GM12878 (cell line): ENCODE results near the gene TAX1BP1. TPM values are rescaled to one million over a fixed set of nuclear protein-coding genes. Genes with fewer than 3 reads are reported as not detected.

ENCODE experiments used
- CEBPZ ChIP-seq: fragments of 150-350 bp; IDR thresholded peaks from 2 replicates; pipeline ENCODE4 v1.6.1; 2016; ENCODE audit warnings: low read depth, low read length
- ELK1 ChIP-seq: IDR thresholded peaks from 2 replicates; pipeline ENCODE4 v1.6.1; 2012; ENCODE audit warnings: low read depth, low read length, improper control_type of control experiment
- EZH2 ChIP-seq: IDR thresholded peaks from 2 replicates; pipeline ENCODE4 v1.6.1; 2012; ENCODE audit warnings: low read depth, mild to moderate bottlenecking, control low read depth, inconsistent platforms, low read length, borderline replicate concordance; ENCODE audit not compliant: control insufficient read depth
- KAT2A ChIP-seq: conservative IDR thresholded peaks from 2 replicates; pipeline ENCODE4 v1.6.1; 2011; ENCODE audit warnings: low read depth, low read length; ENCODE audit not compliant: control insufficient read depth
- KLF5 ChIP-seq: fragments of 450-650 bp; IDR thresholded peaks from 2 replicates; pipeline ENCODE4 v1.6.1; 2014; ENCODE audit warnings: mild to moderate bottlenecking; ENCODE audit not compliant: partially characterized antibody
- POLR2AphosphoS5 ChIP-seq: IDR thresholded peaks from 2 replicates; pipeline ENCODE4 v1.6.1; 2011; ENCODE audit warnings: mild to moderate bottlenecking, low read length, inconsistent platforms
- SMAD5 ChIP-seq: IDR thresholded peaks from 2 replicates; pipeline ENCODE4 v1.6.1; 2016; ENCODE audit warnings: antibody characterized with exemption, low read depth
- TARDBP ChIP-seq: IDR thresholded peaks from 2 replicates; pipeline ENCODE4 v1.6.1; 2016; ENCODE audit warnings: borderline replicate concordance
- TCF3 ChIP-seq: IDR thresholded peaks from 2 replicates; pipeline ENCODE4 v1.6.1; 2012; ENCODE audit warnings: low read depth, mild to moderate bottlenecking, low read length, borderline replicate concordance; ENCODE audit not compliant: insufficient read depth
- ZNF274 ChIP-seq: IDR thresholded peaks from one replicate; pipeline ENCODE4 v1.8.0; 2011; ENCODE audit not compliant: insufficient read length, insufficient read depth
- ZNF384 ChIP-seq: IDR thresholded peaks from 2 replicates; pipeline ENCODE4 v1.6.1; 2012; ENCODE audit warnings: low read depth, mild to moderate bottlenecking, low read length, improper control_type of control experiment, borderline replicate concordance
- polyA plus RNA-seq, 11 experiments: library from polyadenylated mRNA; depleted of rRNA in 4 of 11; unstranded in 6 of 11; stranded (reverse) in 5 of 11; fragments of >200 nt; fragmentation: Nextera tagmentation in 4 of 11; fragmentation: Illumina TruSeq in 1 of 11; extraction: Ambion mirVana in 4 of 11; extraction: Trizol in 1 of 11; gene quantifications; 1 replicate in 1 of 11; 2 replicates in 10 of 11; pipeline versions ENCODE4 v1.2.1 to v1.2.3, GENCODE V29; 2011 to 2016; ENCODE audit warnings: inconsistent platforms in 2 of 11, missing spikeins in 2 of 11, low read depth in 1 of 11
- total RNA-seq, 4 experiments: library from RNA; depleted of rRNA in 3 of 4; stranded (reverse); fragments of >200 nt in 3 of 4; fragmentation: Illumina TruSeq in 1 of 4; extraction: Trizol in 1 of 4; gene quantifications; 2 replicates each; pipeline versions ENCODE4 v1.2.1 to v1.2.3, GENCODE V29; 2013 to 2021

Gene TAX1BP1
- total and polyA plus RNA-seq, 10 of the 15 experiments (the other 5 are each of a cell fraction or from before 2014, with no cell fraction given), result 30.8 to 105 (median 52.0) TPM

GRCh38 chr7:27866256-27866655, 126.3 kb downstream of the TAX1BP1 start (continued):
- TF ChIP-seq CEBPZ, result no peak
- TF ChIP-seq KAT2A, result no peak
- TF ChIP-seq TARDBP, result no peak
- no peak for TF ChIP-seq ZNF384
- TF ChIP-seq ZNF274, result no peak
- TF ChIP-seq ELK1, result no peak
- no peak for TF ChIP-seq TCF3
- no peak for TF ChIP-seq KLF5
- no peak for TF ChIP-seq EZH2
- no peak for TF ChIP-seq SMAD5
- TF ChIP-seq POLR2AphosphoS5, result no peak
